ENCODE data around the gene NFATC3.

NFATC3 gene

GRCh38 chr16:68179196-68179795, 94.1 kb downstream of the NFATC3 start:
- TF ChIP-seq CTCF (conservative IDR thresholded peaks at IDR 0.05; ENCODE audit: low read length) = no peak
- peak; percentile 18 for DNase-seq (ENCODE audit: low read depth)
- H3K4me3 ChIP-seq (ENCODE audit: low read length) = no peak overlapping the region

DNA sequence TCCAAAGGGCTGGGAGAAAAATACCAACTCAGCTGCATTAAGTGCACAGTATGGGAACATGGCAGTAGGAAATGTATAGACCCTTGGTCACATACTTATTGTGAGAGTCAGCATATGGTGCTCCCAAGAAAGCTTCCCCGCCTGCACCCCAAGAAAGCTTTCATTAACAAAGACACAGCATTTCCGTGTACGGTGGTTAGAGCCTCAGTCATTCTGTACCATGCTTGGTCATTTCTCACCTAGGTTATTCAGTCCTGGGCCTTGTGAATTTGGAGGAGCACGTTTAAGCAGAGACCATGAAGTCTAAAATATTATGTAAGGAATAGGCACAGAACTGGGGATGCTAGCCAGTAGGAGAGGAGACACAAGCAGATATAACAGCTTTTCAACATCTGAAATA, 94.7 kb downstream of the NFATC3 start:
- DNase-seq (ENCODE audit: low read depth) = no peak
- H3K4me3 ChIP-seq (ENCODE audit: low read length) = no peak overlapping the region
- no peak for TF ChIP-seq CTCF (conservative IDR thresholded peaks at IDR 0.05; ENCODE audit: low read length)

- no peak overlapping the region for H3K4me3 ChIP-seq (ENCODE audit: low read length)
- TF ChIP-seq CTCF (conservative IDR thresholded peaks at IDR 0.05; ENCODE audit: low read length) = no peak
- DNase-seq (ENCODE audit: low read depth) = no peak
These were observed 97.9 kb downstream of the NFATC3 start for GRCh38 chr16:68183046-68183445.

DNA sequence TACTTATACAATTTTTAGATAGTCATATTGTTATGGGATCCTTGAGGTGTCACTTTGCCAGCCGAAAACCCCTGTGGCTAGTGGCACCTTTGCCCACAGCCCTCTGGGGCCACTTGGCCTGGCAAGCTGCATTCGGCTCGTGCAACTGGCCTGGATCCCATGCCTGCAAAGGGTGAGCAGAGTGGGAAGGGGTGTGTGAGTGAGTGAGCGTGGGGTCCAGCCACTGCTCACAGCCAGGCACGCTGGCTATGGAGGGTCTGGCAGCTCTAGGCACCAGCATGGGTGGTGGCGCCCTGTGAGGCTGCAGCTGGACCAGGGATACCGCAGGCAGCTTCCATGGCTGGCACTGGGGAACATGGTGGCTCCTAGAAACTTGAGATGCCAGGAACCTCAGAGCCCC, 101.7 kb downstream of the NFATC3 start:
- no peak overlapping the region for H3K4me3 ChIP-seq (ENCODE audit: low read length)
- DNase-seq (ENCODE audit: low read depth) = no peak
- TF ChIP-seq CTCF (conservative IDR thresholded peaks at IDR 0.05; ENCODE audit: low read length) = no peak

GRCh38 chr16:68187505-68187904, 102.3 kb downstream of the NFATC3 start:
- H3K4me3 ChIP-seq (ENCODE audit: low read length) = no peak overlapping the region
- no peak for TF ChIP-seq CTCF (conservative IDR thresholded peaks at IDR 0.05; ENCODE audit: low read length)
- no peak for DNase-seq (ENCODE audit: low read depth)

GRCh38 chr16:68188170-68188569, 103.0 kb downstream of the NFATC3 start:
- no peak for TF ChIP-seq CTCF (conservative IDR thresholded peaks at IDR 0.05; ENCODE audit: low read length)
- DNase-seq (ENCODE audit: low read depth) = no peak
- no peak overlapping the region for H3K4me3 ChIP-seq (ENCODE audit: low read length)

- no peak overlapping the region for H3K4me3 ChIP-seq (ENCODE audit: low read length)
- TF ChIP-seq CTCF (conservative IDR thresholded peaks at IDR 0.05; ENCODE audit: low read length) = no peak
- DNase-seq (ENCODE audit: low read depth) = peak; percentile 30
These were observed 104.9 kb downstream of the NFATC3 start for GRCh38 chr16:68190081-68190480.
